Lung (tissue), 16 donors: ENCODE results near the gene LRRC17. TPM values are rescaled to one million over a fixed set of nuclear protein-coding genes. Genes with fewer than 3 reads are reported as not detected.

Experiments used
- ATAC-seq: fragments of 200-7000 bp; cut with Tn5 transposase; one replicate; pipeline ENCODE4 v1.9.1; 2020; ENCODE audit warnings: moderate number of reproducible peaks; ENCODE audit not compliant: insufficient read depth, low FRiP score
- DNase-seq, 3 donors: peaks; one replicate each; pipeline ENCODE4 v3.0.0-alpha.2; 2013 to 2017
- H3K27ac ChIP-seq, 2 donors: one replicate each; pipeline ENCODE4 v1.5.1; 2013; ENCODE audit warnings: mild to moderate bottlenecking in 2 of 2, moderate library complexity in 2 of 2, control low read depth in 1 of 2, inconsistent platforms in 1 of 2, low read depth in 1 of 2, low read length in 1 of 2
- H3K27me3 ChIP-seq, 3 donors: one replicate each; pipeline ENCODE4 v1.5.1; 2013; ENCODE audit warnings: low read length in 2 of 3; ENCODE audit not compliant: control insufficient read depth in 3 of 3, insufficient read depth in 3 of 3
- H3K36me3 ChIP-seq, 4 donors: one replicate each; pipeline ENCODE4 v1.5.1; 2013; ENCODE audit warnings: low read length in 4 of 4, mild to moderate bottlenecking in 1 of 4, moderate library complexity in 1 of 4; ENCODE audit not compliant: control insufficient read depth in 4 of 4, insufficient read depth in 4 of 4
- H3K4me1 ChIP-seq, 5 donors: one replicate each; pipeline ENCODE4 v1.5.1; 2013; ENCODE audit warnings: low read length in 5 of 5, mild to moderate bottlenecking in 2 of 5, moderate library complexity in 1 of 5; ENCODE audit not compliant: control insufficient read depth in 5 of 5, insufficient read depth in 5 of 5
- H3K4me3 ChIP-seq: one replicate; pipeline ENCODE4 v1.5.1; 2013; ENCODE audit warnings: mild to moderate bottlenecking, control low read depth, moderate library complexity
- H3K9ac ChIP-seq, 2 donors: one replicate each; pipeline ENCODE4 v1.5.1; 2013; ENCODE audit warnings: low read length in 2 of 2, control low read depth in 1 of 2; ENCODE audit not compliant: insufficient read depth in 1 of 2
- H3K9me3 ChIP-seq, 4 donors: one replicate each; pipeline ENCODE4 v1.5.1; 2013; ENCODE audit warnings: low read length in 3 of 4, mild to moderate bottlenecking in 1 of 4, moderate library complexity in 1 of 4; ENCODE audit not compliant: control insufficient read depth in 4 of 4, insufficient read depth in 3 of 4
- WGBS, 2 donors: extraction: QIAGEN DNeasy Blood & Tissue Kit; methylation state at CpG; one replicate each; pipeline ENCODE4 v1.1.7; 2013; 5-methylcytosine and 5-hydroxymethylcytosine counted together
- long read RNA-seq, 5 donors: transcript quantifications; one replicate each; lab custom pipeline, GENCODE V29; 2026
- polyA plus RNA-seq, 2 donors: library from polyadenylated mRNA; stranded (reverse); fragments of 200-250 nt; gene quantifications; one replicate each; pipeline ENCODE4 v1.2.1, GENCODE V29; 2013
- total RNA-seq, 2 donors: library from RNA; depleted of rRNA in 1 of 2; stranded (reverse); fragments of >200 nt in 1 of 2; gene quantifications; one replicate each; pipeline ENCODE4 v1.2.1, GENCODE V29; 2014 to 2021
- TF ChIP-seq, protein P1 (sequence below): IDR thresholded peaks from 2 replicates; pipeline ENCODE4 v1.5.1; 2012; ENCODE audit warnings: mild to moderate bottlenecking; ENCODE audit errors: control extremely low read depth, extremely low read depth
- donor health status: control.
- donor health status: control.
- donor health status: Bipolar disorder and iron deficiency.
- donor health status: healthy.
- donor health status: DM: yes; HTN: yes; CAD: no.

LRRC17 gene, protein sequence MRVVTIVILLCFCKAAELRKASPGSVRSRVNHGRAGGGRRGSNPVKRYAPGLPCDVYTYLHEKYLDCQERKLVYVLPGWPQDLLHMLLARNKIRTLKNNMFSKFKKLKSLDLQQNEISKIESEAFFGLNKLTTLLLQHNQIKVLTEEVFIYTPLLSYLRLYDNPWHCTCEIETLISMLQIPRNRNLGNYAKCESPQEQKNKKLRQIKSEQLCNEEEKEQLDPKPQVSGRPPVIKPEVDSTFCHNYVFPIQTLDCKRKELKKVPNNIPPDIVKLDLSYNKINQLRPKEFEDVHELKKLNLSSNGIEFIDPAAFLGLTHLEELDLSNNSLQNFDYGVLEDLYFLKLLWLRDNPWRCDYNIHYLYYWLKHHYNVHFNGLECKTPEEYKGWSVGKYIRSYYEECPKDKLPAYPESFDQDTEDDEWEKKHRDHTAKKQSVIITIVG
- total RNA-seq, result 10 to 100 TPM in 1 of 2 donors, 1 to 10 TPM in 1; 3.2 to 81.6 TPM
- 1 to 10 TPM in 1 of 2 donors, under 1 TPM in 1; 0.63 to 1.1 TPM for polyA plus RNA-seq
- long read RNA-seq, donor 1, transcript LRRC17-202 (4 exons, 1,963 nt), result major isoform, 21 of 53 reads
- long read RNA-seq, donor 1, partial matches to known transcripts, result 27 of 53 reads
- long read RNA-seq, donor 1, other reads (novel, unspliced or antisense), result 0 of 53 reads
- long read RNA-seq, donor 2, partial matches to known transcripts, result 92 of 99 reads
- long read RNA-seq, donor 2, other reads (novel, unspliced or antisense), result 0 of 99 reads
- long read RNA-seq, donor 3, transcript LRRC17-202 (4 exons, 1,963 nt), result major isoform, 8 of 38 reads
- long read RNA-seq, donor 3, partial matches to known transcripts, result 29 of 38 reads
- long read RNA-seq, donor 3, other reads (novel, unspliced or antisense), result 0 of 38 reads
- long read RNA-seq, donor 4, transcript LRRC17-202 (4 exons, 1,963 nt), result major isoform, 8 of 142 reads
- long read RNA-seq, donor 4, partial matches to known transcripts, result 132 of 142 reads
- long read RNA-seq, donor 4, other reads (novel, unspliced or antisense), result 0 of 142 reads
- long read RNA-seq, donor 5, transcript LRRC17-202 (4 exons, 1,963 nt), result major isoform, 27 of 68 reads
- long read RNA-seq, donor 5, partial matches to known transcripts, result 39 of 68 reads
- long read RNA-seq, donor 5, other reads (novel, unspliced or antisense), result 0 of 68 reads

DNA sequence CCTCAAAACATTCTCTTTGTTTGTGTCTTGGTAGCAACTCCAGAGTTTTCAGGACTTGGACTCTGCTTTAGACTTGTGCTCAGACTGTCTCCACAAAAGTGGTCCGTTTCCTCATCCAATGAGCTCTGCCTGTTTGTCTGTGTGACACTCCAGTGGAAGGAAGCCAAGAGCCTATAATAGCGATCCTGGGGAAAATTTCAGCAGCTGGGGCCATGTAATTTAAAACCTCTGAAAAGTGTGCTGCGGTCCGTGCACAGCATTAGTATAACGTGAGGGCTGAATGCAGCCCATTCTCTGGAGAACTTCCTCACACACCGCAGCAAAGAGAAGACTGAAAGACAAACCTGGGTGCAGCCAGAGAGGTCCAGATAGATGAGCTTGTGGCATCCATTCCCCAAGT lies at the start of gene LRRC17:
Gene LRRC17 (plus strand): TSS at position 259 of the 400 bp plus-strand sequence. CDS start 20,914 bp downstream, outside the sequence.
- TF ChIP-seq, protein P1, sequence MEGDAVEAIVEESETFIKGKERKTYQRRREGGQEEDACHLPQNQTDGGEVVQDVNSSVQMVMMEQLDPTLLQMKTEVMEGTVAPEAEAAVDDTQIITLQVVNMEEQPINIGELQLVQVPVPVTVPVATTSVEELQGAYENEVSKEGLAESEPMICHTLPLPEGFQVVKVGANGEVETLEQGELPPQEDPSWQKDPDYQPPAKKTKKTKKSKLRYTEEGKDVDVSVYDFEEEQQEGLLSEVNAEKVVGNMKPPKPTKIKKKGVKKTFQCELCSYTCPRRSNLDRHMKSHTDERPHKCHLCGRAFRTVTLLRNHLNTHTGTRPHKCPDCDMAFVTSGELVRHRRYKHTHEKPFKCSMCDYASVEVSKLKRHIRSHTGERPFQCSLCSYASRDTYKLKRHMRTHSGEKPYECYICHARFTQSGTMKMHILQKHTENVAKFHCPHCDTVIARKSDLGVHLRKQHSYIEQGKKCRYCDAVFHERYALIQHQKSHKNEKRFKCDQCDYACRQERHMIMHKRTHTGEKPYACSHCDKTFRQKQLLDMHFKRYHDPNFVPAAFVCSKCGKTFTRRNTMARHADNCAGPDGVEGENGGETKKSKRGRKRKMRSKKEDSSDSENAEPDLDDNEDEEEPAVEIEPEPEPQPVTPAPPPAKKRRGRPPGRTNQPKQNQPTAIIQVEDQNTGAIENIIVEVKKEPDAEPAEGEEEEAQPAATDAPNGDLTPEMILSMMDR, result no peak
- Histone ChIP-seq H3K27ac (no peak within 1 kb of the TSS), H3K4me1 (peaks cover 0 to 32% (median 7%) of the 10 kb centered on the region in 5 donors), H3K9ac (peak within 1 kb of the TSS in 1 of 2 donors; percentile 98), H3K27me3 (no peaks in the 10 kb centered on the region), H3K36me3 (no peaks in the 10 kb centered on the region), H3K9me3 (no peaks in the 10 kb centered on the region), H3K4me3 (no peak within 1 kb of the TSS)
- ATAC-seq, result no peak
- peak; percentile 93 to 99 (median 99) for DNase-seq
- 24 to 30% methylated on average over 6 of the region's 6 CpGs for WGBS, 2 donors

DNA sequence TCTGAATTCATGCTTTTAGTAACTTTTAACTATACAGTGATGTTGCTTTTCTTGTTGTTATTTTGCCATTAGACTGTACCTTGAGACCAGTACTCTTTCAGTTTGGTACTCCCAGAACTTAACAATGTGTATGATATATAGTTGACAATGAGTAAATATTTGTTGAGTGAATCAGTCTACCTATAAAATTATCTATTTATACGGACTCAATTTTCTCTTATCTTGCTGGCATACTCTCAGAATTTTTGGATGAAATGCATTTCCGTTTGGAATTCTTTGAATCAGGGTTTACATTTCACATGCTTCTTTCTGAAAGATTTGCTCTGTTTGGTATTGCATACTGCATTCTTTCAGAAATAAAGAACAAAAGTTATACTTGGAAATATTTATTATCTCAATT lies 47.8 kb upstream of the LRRC17 start:
- H3K9me3 ChIP-seq, result no peaks in the 10 kb centered on the region

DNA sequence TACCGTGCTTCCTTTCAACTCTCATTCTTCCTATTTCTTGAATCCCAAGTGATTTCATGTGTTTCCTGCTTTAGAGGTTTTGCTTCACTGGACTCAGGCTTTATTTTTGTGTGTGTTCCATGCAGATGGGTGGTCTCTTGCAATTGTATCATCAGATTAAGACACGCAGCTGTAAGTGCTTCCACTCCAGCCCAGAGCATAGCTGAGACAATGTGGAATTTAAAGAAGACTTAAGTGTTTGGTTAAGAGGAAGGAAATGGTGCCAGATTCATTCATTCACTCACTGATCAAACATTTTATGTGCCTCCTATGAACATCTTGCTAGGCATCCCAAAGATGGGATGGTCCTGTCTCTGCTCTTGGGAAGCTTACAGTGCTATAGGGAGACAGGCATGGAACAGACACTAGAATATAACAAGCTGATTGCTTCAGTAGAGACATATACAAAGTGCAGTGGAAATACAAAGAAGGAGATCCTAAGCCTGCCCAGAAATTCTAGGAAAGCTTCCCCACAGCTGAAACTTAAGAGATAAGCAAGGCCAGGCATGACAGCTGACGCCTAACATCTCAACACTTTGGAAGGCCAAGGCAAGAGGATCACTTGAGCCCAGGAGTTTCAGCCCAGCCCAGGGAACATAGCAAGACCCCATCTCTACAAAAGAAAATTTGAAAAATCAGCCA lies 46.1 kb upstream of the LRRC17 start:
- Histone ChIP-seq H3K27me3 (no peaks in the 10 kb centered on the region), H3K27ac (no peak overlapping the region), H3K36me3 (no peaks in the 10 kb centered on the region), H3K4me3 (no peak overlapping the region), H3K4me1 (peaks cover 0 to 28% (median 3%) of the 10 kb centered on the region in 5 donors), H3K9ac (no peak overlapping the region), H3K9me3 (no peaks in the 10 kb centered on the region)
- TF ChIP-seq, protein P1, result no peak
- no peak for ATAC-seq
- DNase-seq, result peak; percentile 51 to 85 (median 79)
- 82 to 85% methylated on average over 3 of the region's 3 CpGs for WGBS, 2 donors

More for the DNA sequence above, 47.8 kb upstream of the LRRC17 start:
- no peak overlapping the region for H3K27ac ChIP-seq
- peaks cover 0 to 41% (median 8%) of the 10 kb centered on the region in 5 donors for H3K4me1 ChIP-seq
- ATAC-seq (no peak), DNase-seq (peak in 2 of 3 donors; percentile 46 to 50)
- TF ChIP-seq, protein P1, result no peak
- WGBS, 2 donors, result 73 to 86% methylated on average over 2 of the region's 2 CpGs
- H3K27me3 ChIP-seq, result no peaks in the 10 kb centered on the region
- no peak overlapping the region for H3K9ac ChIP-seq
- no peaks in the 10 kb centered on the region for H3K36me3 ChIP-seq
- no peak overlapping the region for H3K4me3 ChIP-seq
